T-helper 1 cell treated with Interleukin-12 subunit alpha and Interleukin-12 subunit beta and Interleukin-4 antibody, amounts not matched to agents 30 ng/mL and 1 ng/mL, for 36 hours (primary cell): ENCODE measurements around the gene BFSP2. TPM values are rescaled to one million over a fixed set of nuclear protein-coding genes. Genes with fewer than 3 reads are reported as not detected.
"Not testable (repeated sequence)": the region's sequence is repeated elsewhere in the genome, so short reads cannot be mapped to it uniquely, and the experiment has no call there.

Source experiments
- intact Hi-C: fragments of 100-400 bp; cut with micrococcal nuclease; formaldehyde crosslinking; loops from one replicate; pipeline ENCODE4 v1.15.1; 2024
- total RNA-seq: library from RNA; stranded (reverse); gene quantifications from 2 replicates; pipeline ENCODE4 v1.2.3, GENCODE V29; 2022

BFSP2 gene
- total RNA-seq, 1 donor from 2014 or later = 0.47 TPM

GRCh38 chr3:133506215-133506901 is 106.5 kb downstream of the BFSP2 start:
- intact Hi-C loops = loop anchor here (1.0 to 10.0 kb wide), 9 partner anchors 9 to 978 kb away; partner anchors contain the start of genes ANAPC13, CDV3, CEP63 and NPHP3

GRCh38 chr3:133509488-133509887 is 109.6 kb downstream of the BFSP2 start:
- intact Hi-C loops = loop anchor here (10.0 kb wide), 2 partner anchors 415 to 975 kb away; partner anchors contain the start of genes ANAPC13 and CEP63

- intact Hi-C loops = no loop called here
Measured at GRCh38 chr3:133512416-133513089, 112.7 kb downstream of the BFSP2 start.

- intact Hi-C loops = no loop called here
Measured at GRCh38 chr3:133514418-133514817, 114.6 kb downstream of the BFSP2 start.

GRCh38 chr3:133515127-133515526 is 115.3 kb downstream of the BFSP2 start:
- intact Hi-C loops = no loop called here

- intact Hi-C loops = no loop called here
Measured at GRCh38 chr3:133520286-133520685, 120.4 kb downstream of the BFSP2 start.

GRCh38 chr3:133520938-133521337 is 121.1 kb downstream of the BFSP2 start:
- intact Hi-C loops = not testable (repeated sequence)

GRCh38 chr3:133521946-133522345 is 122.1 kb downstream of the BFSP2 start:
- intact Hi-C loops = no loop called here

GRCh38 chr3:133523758-133524157 is 123.9 kb downstream of the BFSP2 start:
- intact Hi-C loops = not testable (repeated sequence)

Other genes starting within 250 kb of the BFSP2 start
- 214 and 221 TPM in 2 replicates for gene CDV3, start 173.6 kb downstream of the BFSP2 start, total RNA-seq